HL-60 (cell line): ENCODE data around the gene SPTBN5.
A peak's percentile ranks its signal among the peaks of the same experiment; 100 is the strongest.

Experiments used
- DNase-seq, 2 experiments: peaks; one replicate each; pipeline ENCODE4 v3.0.0-alpha.2; 2010 to 2020; ENCODE audit warnings: low read depth in 1 of 2, low spot score in 1 of 2
- H3K27ac ChIP-seq: fragments of 250-450 bp; sonication (Bioruptor Pico); replicated peaks from 2 replicates; pipeline ENCODE4 v1.5.1; 2020; ENCODE audit warnings: mild to moderate bottlenecking, moderate library complexity
- H3K27me3 ChIP-seq: fragments of 250-450 bp; sonication (Bioruptor Pico); 2 replicates; pipeline ENCODE4 v1.5.1; 2021; ENCODE audit warnings: mild to moderate bottlenecking, moderate library complexity; ENCODE audit not compliant: insufficient read depth, poor library complexity, severe bottlenecking
- H3K4me3 ChIP-seq: replicated peaks from 2 replicates; pipeline ENCODE4 v1.5.1; 2011; ENCODE audit warnings: mild to moderate bottlenecking, control low read depth, low read length; ENCODE audit not compliant: insufficient read depth
- GABPA ChIP-seq: IDR thresholded peaks from 2 replicates; pipeline ENCODE4 v1.6.1; 2012; ENCODE audit warnings: low read depth
- POLR2AphosphoS5 ChIP-seq: IDR thresholded peaks from 2 replicates; pipeline ENCODE4 v1.6.1; 2012; ENCODE audit warnings: low read depth
- SPI1 ChIP-seq: IDR thresholded peaks from 2 replicates; pipeline ENCODE4 v1.6.1; 2012; ENCODE audit warnings: low read depth, mild to moderate bottlenecking, borderline replicate concordance
- TF ChIP-seq, protein P1 (sequence below): IDR thresholded peaks from 2 replicates; pipeline ENCODE4 v1.6.1; 2012; ENCODE audit warnings: low read depth; ENCODE audit not compliant: insufficient replicate concordance
- TF ChIP-seq, protein P2 (sequence below): IDR thresholded peaks from one replicate; pipeline ENCODE4 v1.5.1; 2011; ENCODE audit warnings: low read length, control low read depth, inconsistent platforms; ENCODE audit not compliant: insufficient read depth

SPTBN5 gene

DNA sequence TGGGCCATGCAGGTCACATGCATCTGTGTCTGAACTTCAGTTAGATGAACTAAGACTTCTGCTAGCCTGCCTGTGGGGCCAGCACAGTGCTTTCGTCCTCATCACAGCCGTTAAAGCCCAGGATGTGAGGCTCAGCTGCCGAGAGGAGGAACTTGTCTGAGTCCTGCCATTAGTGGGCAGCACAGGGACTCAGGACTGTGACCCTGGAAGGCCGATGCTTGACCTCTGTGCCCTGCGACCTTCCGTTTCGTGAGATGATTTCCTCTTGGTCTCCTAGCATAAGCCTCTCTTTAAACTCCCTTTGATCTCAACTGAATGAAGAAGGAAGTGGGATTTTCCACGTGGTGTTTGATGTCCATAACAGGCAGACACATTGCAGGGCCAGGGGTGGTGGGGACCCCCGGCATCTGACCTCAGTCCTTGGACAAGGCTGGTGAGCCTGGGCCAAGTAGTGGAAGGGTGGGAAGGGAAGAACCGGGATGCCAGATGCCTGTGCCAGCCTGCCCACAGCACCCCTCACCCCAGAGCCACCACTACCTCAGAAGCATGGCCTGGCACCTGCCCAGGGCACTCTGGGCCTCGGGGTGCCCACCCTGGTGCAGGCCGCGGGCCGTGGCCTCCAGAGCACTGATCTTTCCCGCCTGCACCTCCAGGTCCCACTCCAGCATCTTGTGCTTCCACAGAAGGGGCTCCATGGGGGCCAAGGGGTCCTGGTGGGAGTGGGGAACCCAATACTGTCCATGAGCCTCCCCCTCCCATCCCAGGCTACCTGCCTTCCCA lies 33.6 kb downstream of the SPTBN5 start:
- peak in 1 of 2 experiments; percentile 4 for DNase-seq
- TF ChIP-seq SPI1 (no peak; the same call in 1 of the 2 replicates), GABPA (no peak), POLR2AphosphoS5 (no peak)
- TF ChIP-seq, protein P1, sequence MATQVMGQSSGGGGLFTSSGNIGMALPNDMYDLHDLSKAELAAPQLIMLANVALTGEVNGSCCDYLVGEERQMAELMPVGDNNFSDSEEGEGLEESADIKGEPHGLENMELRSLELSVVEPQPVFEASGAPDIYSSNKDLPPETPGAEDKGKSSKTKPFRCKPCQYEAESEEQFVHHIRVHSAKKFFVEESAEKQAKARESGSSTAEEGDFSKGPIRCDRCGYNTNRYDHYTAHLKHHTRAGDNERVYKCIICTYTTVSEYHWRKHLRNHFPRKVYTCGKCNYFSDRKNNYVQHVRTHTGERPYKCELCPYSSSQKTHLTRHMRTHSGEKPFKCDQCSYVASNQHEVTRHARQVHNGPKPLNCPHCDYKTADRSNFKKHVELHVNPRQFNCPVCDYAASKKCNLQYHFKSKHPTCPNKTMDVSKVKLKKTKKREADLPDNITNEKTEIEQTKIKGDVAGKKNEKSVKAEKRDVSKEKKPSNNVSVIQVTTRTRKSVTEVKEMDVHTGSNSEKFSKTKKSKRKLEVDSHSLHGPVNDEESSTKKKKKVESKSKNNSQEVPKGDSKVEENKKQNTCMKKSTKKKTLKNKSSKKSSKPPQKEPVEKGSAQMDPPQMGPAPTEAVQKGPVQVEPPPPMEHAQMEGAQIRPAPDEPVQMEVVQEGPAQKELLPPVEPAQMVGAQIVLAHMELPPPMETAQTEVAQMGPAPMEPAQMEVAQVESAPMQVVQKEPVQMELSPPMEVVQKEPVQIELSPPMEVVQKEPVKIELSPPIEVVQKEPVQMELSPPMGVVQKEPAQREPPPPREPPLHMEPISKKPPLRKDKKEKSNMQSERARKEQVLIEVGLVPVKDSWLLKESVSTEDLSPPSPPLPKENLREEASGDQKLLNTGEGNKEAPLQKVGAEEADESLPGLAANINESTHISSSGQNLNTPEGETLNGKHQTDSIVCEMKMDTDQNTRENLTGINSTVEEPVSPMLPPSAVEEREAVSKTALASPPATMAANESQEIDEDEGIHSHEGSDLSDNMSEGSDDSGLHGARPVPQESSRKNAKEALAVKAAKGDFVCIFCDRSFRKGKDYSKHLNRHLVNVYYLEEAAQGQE, result no peak
- TF ChIP-seq, protein P2, sequence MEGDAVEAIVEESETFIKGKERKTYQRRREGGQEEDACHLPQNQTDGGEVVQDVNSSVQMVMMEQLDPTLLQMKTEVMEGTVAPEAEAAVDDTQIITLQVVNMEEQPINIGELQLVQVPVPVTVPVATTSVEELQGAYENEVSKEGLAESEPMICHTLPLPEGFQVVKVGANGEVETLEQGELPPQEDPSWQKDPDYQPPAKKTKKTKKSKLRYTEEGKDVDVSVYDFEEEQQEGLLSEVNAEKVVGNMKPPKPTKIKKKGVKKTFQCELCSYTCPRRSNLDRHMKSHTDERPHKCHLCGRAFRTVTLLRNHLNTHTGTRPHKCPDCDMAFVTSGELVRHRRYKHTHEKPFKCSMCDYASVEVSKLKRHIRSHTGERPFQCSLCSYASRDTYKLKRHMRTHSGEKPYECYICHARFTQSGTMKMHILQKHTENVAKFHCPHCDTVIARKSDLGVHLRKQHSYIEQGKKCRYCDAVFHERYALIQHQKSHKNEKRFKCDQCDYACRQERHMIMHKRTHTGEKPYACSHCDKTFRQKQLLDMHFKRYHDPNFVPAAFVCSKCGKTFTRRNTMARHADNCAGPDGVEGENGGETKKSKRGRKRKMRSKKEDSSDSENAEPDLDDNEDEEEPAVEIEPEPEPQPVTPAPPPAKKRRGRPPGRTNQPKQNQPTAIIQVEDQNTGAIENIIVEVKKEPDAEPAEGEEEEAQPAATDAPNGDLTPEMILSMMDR, result no peak
- peaks cover 2% of the 10 kb centered on the region for H3K27me3 ChIP-seq
- no peak overlapping the region for H3K27ac ChIP-seq
- H3K4me3 ChIP-seq, result no peak overlapping the region

DNA sequence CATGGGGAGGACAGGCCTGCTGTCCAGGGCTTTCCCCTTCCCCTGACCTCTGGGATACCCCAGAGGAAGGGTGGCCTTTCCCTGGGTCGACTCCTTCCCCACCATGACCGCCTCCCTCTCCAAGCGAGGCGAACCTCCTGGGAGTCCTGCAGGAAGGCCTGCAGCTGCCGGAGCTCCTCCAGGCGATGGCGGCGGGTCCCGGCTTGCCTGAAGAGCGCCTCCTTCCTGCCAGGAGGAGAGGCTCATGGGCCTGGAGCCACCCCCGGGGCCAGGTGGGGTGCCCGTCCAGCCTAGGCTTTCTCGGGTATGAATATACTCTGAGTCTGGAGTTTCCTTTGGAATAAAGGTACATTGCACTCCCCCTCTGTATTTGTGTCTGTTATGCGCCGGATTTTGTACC lies 35.1 kb downstream of the SPTBN5 start:
- Histone ChIP-seq H3K4me3 (no peak overlapping the region), H3K27me3 (peaks cover 1% of the 10 kb centered on the region), H3K27ac (no peak overlapping the region)
- DNase-seq, result no peak
- TF ChIP-seq, protein P1, result no peak
- TF ChIP-seq POLR2AphosphoS5 (no peak), GABPA (no peak), SPI1 (no peak)
- TF ChIP-seq, protein P2, result no peak

DNA sequence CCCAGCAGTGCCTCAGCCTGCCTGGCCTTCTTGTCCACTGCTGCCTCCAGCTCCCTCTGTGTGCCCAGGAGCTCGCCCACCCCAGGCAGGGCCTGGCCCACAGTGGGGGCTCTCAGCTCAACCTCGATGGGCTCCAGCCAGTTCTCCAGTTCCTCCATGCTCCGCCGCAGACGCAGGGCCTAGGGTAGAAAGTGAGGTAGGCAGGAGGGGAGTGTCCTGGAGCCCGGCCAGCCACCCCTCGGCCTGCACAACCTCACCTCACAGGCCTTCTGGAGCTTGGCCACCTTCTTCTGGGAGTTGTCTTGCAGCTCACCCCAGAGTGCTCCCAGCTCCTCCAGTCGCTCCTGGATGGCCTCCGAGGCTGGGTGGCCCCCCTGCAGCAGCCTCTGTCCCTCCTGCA lies 36.5 kb downstream of the SPTBN5 start:
- no peak for DNase-seq

More for the DNA sequence above, 36.5 kb downstream of the SPTBN5 start:
- H3K27ac ChIP-seq, result no peak overlapping the region
- H3K4me3 ChIP-seq, result no peak overlapping the region
- H3K27me3 ChIP-seq, result no peaks in the 10 kb centered on the region
- TF ChIP-seq, protein P2, result no peak
- TF ChIP-seq GABPA, result no peak
- TF ChIP-seq POLR2AphosphoS5, result no peak
- TF ChIP-seq, protein P1, result no peak
- no peak for TF ChIP-seq SPI1
